OCI-LY1 (cell line): ENCODE measurements around the gene CDK11B.
"Not testable (repeated sequence)": the region's sequence is repeated elsewhere in the genome, so short reads cannot be mapped to it uniquely, and the experiment has no call there.

Experiments
- H2AFZ ChIP-seq: fragments of 200-600 bp; sonication (generic), shearing (Covaris generic); 2 replicates; pipeline ENCODE4 v1.6.0; 2014; ENCODE audit warnings: antibody characterized with exemption, mild to moderate bottlenecking, low read length
- H3F3A ChIP-seq: fragments of 200-600 bp; sonication (generic), shearing (Covaris generic); 2 replicates; pipeline ENCODE4 v1.6.0; 2014; ENCODE audit warnings: mild to moderate bottlenecking, antibody characterized with exemption, low read length, moderate library complexity; ENCODE audit not compliant: insufficient read depth
- H3K27ac ChIP-seq: fragments of 200-600 bp; sonication (generic); 2 replicates; pipeline ENCODE4 v1.5.1; 2014; ENCODE audit warnings: low read length, mixed run types, mild to moderate bottlenecking, low read depth; ENCODE audit not compliant: poor library complexity, severe bottlenecking
- H3K27me3 ChIP-seq: fragments of 200-600 bp; sonication (generic); 2 replicates; pipeline ENCODE4 v1.6.0; 2014; ENCODE audit warnings: antibody characterized with exemption, mild to moderate bottlenecking, low read length, moderate library complexity; ENCODE audit not compliant: insufficient read depth
- H3K36me3 ChIP-seq: fragments of 200-600 bp; sonication (generic); 2 replicates; pipeline ENCODE4 v1.6.1; 2014; ENCODE audit warnings: mild to moderate bottlenecking, antibody characterized with exemption, low read length, moderate library complexity, mixed read lengths; ENCODE audit not compliant: insufficient read depth
- H3K4me1 ChIP-seq: fragments of 200-600 bp; sonication (generic); 2 replicates; pipeline ENCODE4 v1.5.1; 2014; ENCODE audit warnings: mild to moderate bottlenecking, low read length, moderate library complexity; ENCODE audit not compliant: insufficient read depth, severe bottlenecking
- H3K4me2 ChIP-seq: fragments of 200-600 bp; sonication (generic), shearing (Covaris generic); 2 replicates; pipeline ENCODE4 v1.6.1; 2014; ENCODE audit warnings: low read length
- H3K4me3 ChIP-seq: fragments of 200-600 bp; sonication (generic); 2 replicates; pipeline ENCODE4 v1.5.1; 2014; ENCODE audit warnings: low read length, low read depth, mild to moderate bottlenecking, mixed read lengths; ENCODE audit not compliant: poor library complexity, severe bottlenecking
- H3K79me2 ChIP-seq: fragments of 200-600 bp; shearing (Covaris generic); 2 replicates; pipeline ENCODE4 v1.6.1; 2016; ENCODE audit warnings: mixed run types, low read length, mixed read lengths; ENCODE audit not compliant: insufficient read depth
- H3K9ac ChIP-seq: fragments of 200-600 bp; sonication (generic), shearing (Covaris generic); 2 replicates; pipeline ENCODE4 v1.6.1; 2014; ENCODE audit warnings: mild to moderate bottlenecking, low read length, mixed read lengths
- H3K9me2 ChIP-seq: fragments of 200-600 bp; sonication (generic), shearing (Covaris generic); 2 replicates; pipeline ENCODE4 v1.6.1; 2014; ENCODE audit warnings: low read depth, mild to moderate bottlenecking, low read length, mixed read lengths
- H3K9me3 ChIP-seq: fragments of 200-600 bp; shearing (Covaris generic); 2 replicates; pipeline ENCODE4 v1.6.1; 2014; ENCODE audit warnings: low read length, mixed read lengths
- H4K20me1 ChIP-seq: fragments of 200-600 bp; sonication (generic), shearing (Covaris generic); 2 replicates; pipeline ENCODE4 v1.6.0; 2016; ENCODE audit warnings: mild to moderate bottlenecking, low read length; ENCODE audit not compliant: insufficient read depth
- EZH2 ChIP-seq: fragments of 200-600 bp; sonication (generic), shearing (Covaris generic); IDR thresholded peaks from 2 replicates; pipeline ENCODE4 v1.8.0; 2017; ENCODE audit warnings: borderline replicate concordance, mixed run types, mild to moderate bottlenecking, antibody characterized with exemption, low read length, moderate library complexity, mixed read lengths
- TF ChIP-seq, protein P1 (sequence below): fragments of 200-600 bp; sonication (generic), shearing (Covaris generic); IDR thresholded peaks from 2 replicates; pipeline ENCODE4 v1.5.1; 2017; ENCODE audit warnings: mild to moderate bottlenecking, antibody characterized with exemption, low read length, moderate library complexity, mixed read lengths

Gene CDK11B

DNA sequence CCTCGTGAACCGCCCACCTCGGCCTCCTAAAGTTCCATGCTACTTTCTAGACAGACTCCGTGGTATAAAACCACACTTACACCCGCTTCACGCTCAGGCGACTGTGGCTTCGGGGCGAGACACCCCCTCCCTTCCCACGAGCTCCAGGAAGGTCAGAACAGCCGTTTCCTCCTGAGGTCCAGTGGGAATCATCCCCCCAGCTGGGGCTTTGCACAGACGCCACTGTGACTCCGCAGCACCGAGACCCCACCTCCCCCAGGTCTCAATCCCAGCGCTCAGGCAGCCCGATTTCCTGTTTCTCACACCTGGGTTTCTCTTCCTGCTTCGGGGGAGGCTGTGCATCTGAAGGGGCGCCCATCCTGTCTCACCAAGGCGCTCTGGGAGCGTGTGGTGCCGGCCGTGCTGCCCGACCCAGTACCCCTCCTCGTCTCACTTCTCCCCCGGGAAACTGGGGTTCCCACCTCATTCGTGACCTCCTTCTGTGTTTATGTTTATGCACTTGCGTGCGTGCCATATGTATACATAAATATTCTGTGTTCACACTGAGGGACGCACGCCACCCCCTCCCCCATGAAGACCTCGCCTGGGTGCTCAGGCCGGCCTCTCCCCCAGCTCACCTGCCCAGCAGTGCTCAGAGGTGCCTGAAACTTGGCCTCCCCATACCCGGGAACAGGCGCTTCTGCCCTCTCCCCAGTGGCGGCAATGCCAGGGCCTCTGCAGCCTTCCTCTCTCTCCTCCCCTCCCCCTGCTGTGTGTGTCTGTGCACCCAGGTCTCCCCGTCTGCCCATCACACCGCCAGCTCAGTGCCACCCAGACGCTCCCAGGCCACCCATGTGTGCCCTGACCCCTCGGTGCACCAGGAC lies 19.1 kb upstream of the CDK11B start:
- Histone ChIP-seq H3K9me3 (no peaks in the 10 kb centered on the region), H2AFZ (no peak overlapping the region), H3K9ac (peak overlapping the region; percentile 53; the same call in 1 of the 2 replicates), H3K4me3 (peak overlapping the region; percentile 49), H3K4me1 (peaks cover 35% of the 10 kb centered on the region), H3K9me2 (no peaks in the 10 kb centered on the region), H3K27ac (peak overlapping the region; percentile 91), H3K36me3 (no peaks in the 10 kb centered on the region), H3K27me3 (no peaks in the 10 kb centered on the region), H4K20me1 (no peaks in the 10 kb centered on the region), H3K4me2 (peak overlapping the region; percentile 66), H3K79me2 (no peaks in the 10 kb centered on the region), H3F3A (no peaks in the 10 kb centered on the region)
- TF ChIP-seq EZH2: no peak
- TF ChIP-seq, protein P1, sequence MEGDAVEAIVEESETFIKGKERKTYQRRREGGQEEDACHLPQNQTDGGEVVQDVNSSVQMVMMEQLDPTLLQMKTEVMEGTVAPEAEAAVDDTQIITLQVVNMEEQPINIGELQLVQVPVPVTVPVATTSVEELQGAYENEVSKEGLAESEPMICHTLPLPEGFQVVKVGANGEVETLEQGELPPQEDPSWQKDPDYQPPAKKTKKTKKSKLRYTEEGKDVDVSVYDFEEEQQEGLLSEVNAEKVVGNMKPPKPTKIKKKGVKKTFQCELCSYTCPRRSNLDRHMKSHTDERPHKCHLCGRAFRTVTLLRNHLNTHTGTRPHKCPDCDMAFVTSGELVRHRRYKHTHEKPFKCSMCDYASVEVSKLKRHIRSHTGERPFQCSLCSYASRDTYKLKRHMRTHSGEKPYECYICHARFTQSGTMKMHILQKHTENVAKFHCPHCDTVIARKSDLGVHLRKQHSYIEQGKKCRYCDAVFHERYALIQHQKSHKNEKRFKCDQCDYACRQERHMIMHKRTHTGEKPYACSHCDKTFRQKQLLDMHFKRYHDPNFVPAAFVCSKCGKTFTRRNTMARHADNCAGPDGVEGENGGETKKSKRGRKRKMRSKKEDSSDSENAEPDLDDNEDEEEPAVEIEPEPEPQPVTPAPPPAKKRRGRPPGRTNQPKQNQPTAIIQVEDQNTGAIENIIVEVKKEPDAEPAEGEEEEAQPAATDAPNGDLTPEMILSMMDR: no peak

- H3K9ac ChIP-seq, H3K9me3 ChIP-seq, H3K79me2 ChIP-seq, H3K4me3 ChIP-seq, H2AFZ ChIP-seq, H3K27ac ChIP-seq, H3F3A ChIP-seq, H3K4me2 ChIP-seq, H4K20me1 ChIP-seq, H3K9me2 ChIP-seq, H3K27me3 ChIP-seq: not testable (repeated sequence)
- H3K36me3 ChIP-seq: peaks cover 11% of the 10 kb centered on the region; the same call in 1 of the 2 replicates
- peaks cover 35% of the 10 kb centered on the region for H3K4me1 ChIP-seq
Measured at GRCh38 chr1:1676087-1676486, 17.3 kb upstream of the CDK11B start.

DNA sequence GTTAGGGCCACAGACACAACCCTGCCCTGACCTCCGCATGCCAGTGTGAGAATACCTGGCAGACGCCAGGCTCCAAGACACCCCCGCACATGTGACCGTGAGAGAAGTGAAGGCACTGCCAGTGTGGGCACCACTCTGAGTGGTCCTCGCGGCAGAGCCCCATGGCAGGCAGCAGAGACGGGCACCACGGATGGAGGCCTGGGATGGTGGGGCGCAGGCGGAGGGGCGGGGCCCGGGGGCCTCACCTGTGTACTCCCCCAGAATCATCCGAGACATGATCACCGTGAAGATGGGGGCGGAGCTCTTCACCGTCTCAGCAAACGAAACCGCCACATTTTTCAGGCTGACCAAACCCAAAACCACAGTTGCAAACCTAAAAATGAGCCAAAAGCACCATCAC lies 16.4 kb upstream of the CDK11B start:
- not testable (repeated sequence) for H3K9me2 ChIP-seq, H3K79me2 ChIP-seq, H3K9me3 ChIP-seq, H3K4me3 ChIP-seq, H3F3A ChIP-seq, H3K4me2 ChIP-seq, H3K9ac ChIP-seq, H3K27me3 ChIP-seq, H2AFZ ChIP-seq, H4K20me1 ChIP-seq, H3K27ac ChIP-seq
- H3K36me3 ChIP-seq: peaks cover 17% of the 10 kb centered on the region; the same call in 1 of the 2 replicates
- H3K4me1 ChIP-seq: peaks cover 35% of the 10 kb centered on the region

GRCh38 chr1:1674806-1675205 lies 16.0 kb upstream of the CDK11B start:
- not testable (repeated sequence) for H3K9me3 ChIP-seq, H3F3A ChIP-seq, H3K9me2 ChIP-seq, H3K4me2 ChIP-seq, H3K9ac ChIP-seq, H3K27ac ChIP-seq, H3K4me3 ChIP-seq, H3K79me2 ChIP-seq, H3K27me3 ChIP-seq, H2AFZ ChIP-seq, H4K20me1 ChIP-seq
- Histone ChIP-seq H3K4me1 (peaks cover 35% of the 10 kb centered on the region), H3K36me3 (peaks cover 18% of the 10 kb centered on the region; the same call in 1 of the 2 replicates)
